Measurements from ENCODE around the gene KNDC1. TPM values are rescaled to one million over a fixed set of nuclear protein-coding genes. Genes with fewer than 3 reads are reported as not detected.

KNDC1 gene
- total and polyA plus RNA-seq, 2 experiments from 2014 or later: 1.8 to 16.0 TPM

- no peaks in the 10 kb centered on the region for H3K79me2 ChIP-seq (replicated peaks; ENCODE audit: insufficient read depth)
- DNase-seq (ENCODE audit: low spot score) (no peak), ATAC-seq (no peak)
- no peaks in the 10 kb centered on the region for H3K36me3 ChIP-seq (ENCODE audit: insufficient read depth)
- H3K4me2 ChIP-seq: no peak overlapping the region
- Mint-ChIP-seq H3K4me1 (no peaks in the 10 kb centered on the region), H3K4me3 (no peak overlapping the region), H3K27ac (no peak overlapping the region), H3K36me3 (ENCODE audit: low read depth) (peaks cover 6% of the 10 kb centered on the region; the same call in 2 of the 3 replicates), H3K9me3 (peaks cover 25% of the 10 kb centered on the region), H3K27me3 (ENCODE audit: insufficient read depth, low read depth, poor library complexity) (peaks cover 4% of the 10 kb centered on the region)
- H3K27ac ChIP-seq (ENCODE audit: low read depth): no peak overlapping the region
- no peaks in the 10 kb centered on the region for H3F3A ChIP-seq (replicated peaks; ENCODE audit: low read depth)
- no peaks in the 10 kb centered on the region for H3K4me1 ChIP-seq (ENCODE audit: insufficient read depth)
- no peak for TF ChIP-seq EZH2phosphoT487 (IDR thresholded peaks at IDR 0.05; ENCODE audit: unreplicated experiment)
- no peak for TF ChIP-seq JUNB (IDR thresholded peaks at IDR 0.05; ENCODE audit: unreplicated experiment)
- no peak for TF ChIP-seq REST (IDR thresholded peaks at IDR 0.05; ENCODE audit: unreplicated experiment)
- TF ChIP-seq ZNF462 (CRISPR knock-in tag; IDR thresholded peaks at IDR 0.05): no peak
- no peak for TF ChIP-seq ZNF331 (CRISPR knock-in tag; IDR thresholded peaks at IDR 0.05; ENCODE audit: low read depth)
- TF ChIP-seq ZNF114 (CRISPR knock-in tag; IDR thresholded peaks at IDR 0.05): no peak
- no peak for TF ChIP-seq POLR2AphosphoS5 (IDR thresholded peaks at IDR 0.05; ENCODE audit: low read depth)
- TF ChIP-seq STAT1 (IDR thresholded peaks at IDR 0.05; ENCODE audit: unreplicated experiment): no peak
- TF ChIP-seq EZH2 (IDR thresholded peaks at IDR 0.05; ENCODE audit: low read depth, unreplicated experiment): no peak
- TF ChIP-seq CTCF (conservative IDR thresholded peaks at IDR 0.05; ENCODE audit: low read depth in 2 of 2): no peak
- no peak for TF ChIP-seq CREB1 (CRISPR knock-in tag; IDR thresholded peaks at IDR 0.05; ENCODE audit: low read depth)
- no peak for TF ChIP-seq NANOG (IDR thresholded peaks at IDR 0.05; ENCODE audit: borderline replicate concordance)
- no peak for TF ChIP-seq ETS1 (IDR thresholded peaks at IDR 0.05)
- no peaks in the 10 kb centered on the region for H4K20me1 ChIP-seq (replicated peaks; ENCODE audit: insufficient read depth)
- H3K27me3 ChIP-seq (ENCODE audit: insufficient read depth): no peaks in the 10 kb centered on the region
- H2AFZ ChIP-seq: no peak overlapping the region
- H3K9me2 ChIP-seq (ENCODE audit: insufficient read depth): no peaks in the 10 kb centered on the region
- H3K4me3 ChIP-seq: no peak overlapping the region
Observed at GRCh38 chr10:133113146-133113830, 46.7 kb upstream of the KNDC1 start.

Data from GM23338 (cell line).